IPS DF 4.7 (cell line): Measurements from ENCODE around the gene ZNF436.
A peak's percentile ranks its signal among the peaks of the same experiment; 100 is the strongest.

Experiments
- DNase-seq: peaks from one replicate; pipeline ENCODE4 v3.0.0-alpha.2; 2013; ENCODE audit warnings: low spot score; ENCODE audit errors: extremely low read depth

ZNF436 gene

GRCh38 chr1:23367451-23367790 lies 2.2 kb downstream of the ZNF436 start:
- no peak for DNase-seq

- DNase-seq = no peak
Measured at GRCh38 chr1:23366598-23366997, 3.0 kb downstream of the ZNF436 start.

DNA sequence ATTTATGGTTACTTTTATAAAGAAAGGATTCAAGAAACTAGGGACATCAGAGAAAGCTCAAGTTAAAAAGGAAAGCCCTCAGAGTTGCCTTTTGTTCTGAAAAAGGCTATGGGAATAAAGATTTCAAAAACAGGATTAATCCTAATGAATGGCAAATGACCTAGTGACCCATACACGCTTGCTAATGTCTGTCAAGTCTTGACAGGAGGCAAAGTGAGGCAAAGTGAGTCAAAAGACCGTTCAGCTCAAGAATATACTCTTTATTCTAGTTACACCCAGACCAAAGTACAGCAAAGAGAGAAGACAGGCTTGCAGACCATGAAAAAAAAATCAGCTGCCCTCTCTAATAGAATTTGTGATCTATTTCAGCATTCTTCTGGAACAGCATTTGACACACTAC lies 3.5 kb downstream of the ZNF436 start:
- no peak for DNase-seq

- DNase-seq = no peak
Measured at GRCh38 chr1:23362218-23362713, 7.4 kb downstream of the ZNF436 start.

- no peak for DNase-seq
Measured at GRCh38 chr1:23358310-23358875, 11.2 kb downstream of the ZNF436 start.

- peak; percentile 82 for DNase-seq
Measured at GRCh38 chr1:23357138-23357908, 12.3 kb downstream of the ZNF436 start.

DNA sequence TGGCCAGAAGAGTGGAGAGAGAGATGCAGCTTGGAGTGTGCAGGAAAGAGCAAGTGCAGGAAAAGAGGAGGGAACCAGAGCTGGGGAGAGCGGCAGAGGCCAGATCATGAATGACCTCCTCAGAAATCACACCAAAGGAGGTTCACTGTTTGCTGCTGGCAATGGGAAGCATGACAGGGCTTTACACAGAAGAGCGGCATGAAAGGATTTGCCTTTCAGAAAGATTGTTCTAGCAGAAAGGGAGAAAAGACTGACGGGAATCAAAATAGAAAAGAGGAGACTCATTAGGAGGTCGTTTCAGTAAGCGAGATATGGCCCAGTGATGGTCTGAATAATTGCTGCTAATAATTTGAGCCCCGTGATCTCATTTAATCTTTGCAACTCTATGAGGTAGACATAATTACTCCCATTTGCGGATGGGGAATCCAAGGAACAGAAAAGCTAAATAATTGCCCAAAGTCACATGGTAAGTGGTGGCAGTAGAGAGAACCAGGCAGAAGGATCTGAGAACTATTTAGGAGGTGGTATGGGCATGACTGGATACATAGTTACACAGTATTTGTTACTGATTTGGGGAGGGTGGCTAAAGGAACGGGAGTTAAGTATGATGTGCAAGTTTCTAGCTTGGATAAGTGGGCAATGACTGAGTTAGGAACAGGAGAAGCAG lies 13.0 kb downstream of the ZNF436 start:
- DNase-seq = no peak

DNA sequence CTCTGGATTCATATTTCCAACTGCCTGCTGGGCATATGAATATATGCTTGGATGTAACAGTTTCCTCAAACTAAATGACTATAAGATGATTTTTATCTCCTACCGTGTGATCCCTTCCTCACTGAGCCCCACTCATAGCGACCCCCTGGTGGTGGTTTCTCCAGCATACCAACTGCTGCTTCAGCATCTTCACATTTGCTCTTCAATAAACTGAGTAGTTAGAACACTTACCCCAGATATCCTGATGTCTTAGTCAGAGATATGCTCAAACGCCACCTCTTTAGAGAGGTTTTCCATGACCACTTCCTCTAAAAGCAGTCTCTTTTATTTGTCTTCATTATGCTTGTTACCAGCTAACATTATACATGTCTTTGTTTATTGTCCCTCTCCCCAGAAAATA lies 15.4 kb downstream of the ZNF436 start:
- no peak for DNase-seq

GRCh38 chr1:23352096-23352695 lies 17.4 kb downstream of the ZNF436 start:
- no peak for DNase-seq

DNA sequence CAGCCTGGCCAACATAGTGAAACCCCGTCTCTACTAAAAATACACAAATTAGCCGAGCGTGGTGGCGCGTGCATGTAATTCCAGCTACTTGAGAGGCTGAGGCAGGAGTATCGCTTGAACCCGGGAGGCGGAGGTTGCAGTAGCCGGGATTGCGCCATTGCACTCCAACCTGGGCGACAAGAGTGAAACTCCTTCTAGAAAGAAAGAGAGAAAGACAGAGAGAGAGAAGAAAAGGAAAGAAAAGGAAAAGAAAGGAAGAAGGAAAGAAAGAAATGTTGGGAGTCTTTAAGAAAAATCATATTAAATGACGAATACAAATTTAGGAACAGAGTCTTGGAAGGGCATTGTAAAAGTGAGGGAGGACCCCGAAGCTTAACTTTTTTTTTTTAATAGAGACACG lies 23.7 kb downstream of the ZNF436 start:
- no peak for DNase-seq

- no peak for DNase-seq
Measured at GRCh38 chr1:23344987-23345472, 24.6 kb downstream of the ZNF436 start.

GRCh38 chr1:23344111-23344986 lies 25.3 kb downstream of the ZNF436 start, which contains the start of gene HNRNPR:
Gene HNRNPR, minus strand, starts transcription at chr1:23344284. Its CDS starts 3,276 bp downstream, at chr1:23341008.
- DNase-seq = peak; percentile 99

DNA sequence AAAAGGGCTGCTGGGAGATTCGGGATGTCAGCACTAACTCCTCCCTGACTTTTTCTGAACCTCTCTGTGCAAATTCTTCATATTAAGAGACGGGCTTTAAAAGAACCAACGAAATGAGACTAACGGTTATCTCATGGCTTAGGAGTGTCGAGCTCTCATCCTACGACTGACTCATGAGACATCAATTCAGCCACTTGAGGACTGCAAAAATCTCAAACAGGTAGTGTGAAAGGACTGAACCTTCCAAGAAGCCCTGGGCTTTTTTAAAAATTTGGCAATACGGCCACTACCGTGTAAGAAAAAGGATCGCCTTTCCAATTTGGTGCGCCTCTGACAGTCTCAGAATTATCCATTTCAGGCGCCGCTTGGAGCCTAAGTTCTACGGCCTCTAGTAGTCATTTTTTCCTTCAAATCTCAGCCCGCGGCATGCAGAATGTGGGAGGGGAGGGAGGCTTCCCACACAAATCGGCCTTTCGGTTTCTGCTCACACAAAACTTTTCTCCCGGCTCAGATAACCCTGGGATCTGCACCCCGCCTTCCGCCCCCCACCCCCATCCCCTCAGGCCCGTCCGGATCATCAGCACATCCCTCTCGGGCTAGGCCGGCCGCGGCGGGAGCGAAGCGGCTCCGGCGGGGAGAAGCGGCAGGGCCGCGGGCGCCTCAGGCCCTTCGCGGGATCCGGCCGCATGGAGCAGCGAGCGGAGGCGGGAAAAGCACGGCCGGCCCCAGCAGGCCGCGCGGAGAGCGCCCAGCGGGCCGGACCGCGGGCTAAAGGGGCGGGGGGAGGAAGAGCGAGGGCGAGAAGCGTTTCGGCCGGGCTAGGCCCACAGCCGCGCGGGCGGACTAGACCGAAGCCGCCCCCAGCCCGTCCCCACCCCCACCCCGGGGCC lies 26.2 kb downstream of the ZNF436 start:
- DNase-seq = no peak

GRCh38 chr1:23341931-23342692 lies 27.5 kb downstream of the ZNF436 start:
- DNase-seq = no peak

GRCh38 chr1:23339632-23340031 lies 30.0 kb downstream of the ZNF436 start:
- DNase-seq = no peak

- no peak for DNase-seq
Measured at GRCh38 chr1:23337869-23338268, 31.8 kb downstream of the ZNF436 start.

GRCh38 chr1:23331713-23332112 lies 37.9 kb downstream of the ZNF436 start:
- no peak for DNase-seq

DNA sequence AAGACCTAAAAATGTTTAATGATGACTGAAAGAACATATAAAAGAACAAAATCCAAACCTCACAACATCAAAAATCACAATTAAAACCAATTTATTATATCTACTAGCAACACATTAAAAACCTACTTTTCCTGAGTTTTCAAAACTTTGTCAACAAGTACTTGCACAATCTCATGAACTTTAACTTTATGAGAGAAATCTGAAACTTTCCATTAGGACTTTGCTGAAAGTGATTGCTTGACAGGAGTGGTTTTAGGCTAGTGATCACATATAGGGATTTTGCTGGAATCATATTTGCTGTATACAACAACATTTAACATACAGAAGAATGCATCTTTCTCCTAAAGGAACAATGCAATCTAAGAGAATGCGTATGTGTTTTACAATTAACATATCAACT lies 38.8 kb downstream of the ZNF436 start:
- DNase-seq = no peak

DNA sequence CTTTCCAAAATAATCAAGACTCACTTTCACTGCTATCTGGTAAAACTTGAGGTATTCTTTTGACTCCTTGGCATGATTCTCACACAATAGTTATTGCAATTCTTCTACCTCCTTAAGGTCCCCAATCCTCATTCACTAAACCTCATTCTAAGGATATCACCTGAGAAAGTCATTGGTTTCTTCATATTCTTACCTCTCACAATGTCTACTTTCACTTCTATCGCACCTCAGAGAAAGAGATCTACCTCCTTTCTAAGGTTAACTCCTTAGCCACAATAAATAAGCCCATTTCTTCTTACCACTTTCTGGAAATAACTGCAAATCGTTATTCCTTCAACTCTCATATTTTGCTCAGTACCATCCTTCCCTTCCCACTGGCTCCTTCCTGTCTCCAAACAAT lies 44.2 kb downstream of the ZNF436 start:
- DNase-seq = no peak
